Skeletal muscle tissue (tissue), 4 donors: ENCODE data around the gene S100A14. TPM values are rescaled to one million over a fixed set of nuclear protein-coding genes. Genes with fewer than 3 reads are reported as not detected.
A peak's percentile ranks its signal among the peaks of the same experiment; 100 is the strongest.

ENCODE experiments used
- H3K27ac ChIP-seq: one replicate; pipeline ENCODE4 v1.7.0; 2013; ENCODE audit warnings: mild to moderate bottlenecking, low read depth, low read length, inconsistent platforms
- H3K27me3 ChIP-seq, 3 donors: one replicate each; pipeline ENCODE4 v1.7.0; 2013; ENCODE audit warnings: low read length in 3 of 3; ENCODE audit not compliant: control insufficient read depth in 3 of 3, insufficient read depth in 3 of 3
- H3K36me3 ChIP-seq, 3 donors: one replicate each; pipeline ENCODE4 v1.7.0; 2013; ENCODE audit warnings: low read length in 3 of 3; ENCODE audit not compliant: control insufficient read depth in 3 of 3, insufficient read depth in 3 of 3
- H3K4me1 ChIP-seq, 3 donors: one replicate each; pipeline ENCODE4 v1.7.0; 2013; ENCODE audit warnings: low read length in 3 of 3, mild to moderate bottlenecking in 3 of 3; ENCODE audit not compliant: control insufficient read depth in 3 of 3, insufficient read depth in 3 of 3
- H3K4me3 ChIP-seq, 3 donors: one replicate each; pipeline ENCODE4 v1.7.0; 2013; ENCODE audit warnings: low read length in 3 of 3
- H3K9ac ChIP-seq, 3 donors: one replicate each; pipeline ENCODE4 v1.7.0; 2013; ENCODE audit warnings: low read length in 3 of 3, mild to moderate bottlenecking in 3 of 3, moderate library complexity in 2 of 3, low read depth in 1 of 3
- H3K9me3 ChIP-seq, 3 donors: one replicate each; pipeline ENCODE4 v1.7.0; 2013; ENCODE audit warnings: low read length in 3 of 3; ENCODE audit not compliant: control insufficient read depth in 3 of 3
- total RNA-seq: library from RNA; depleted of rRNA; stranded (reverse); fragments of >200 nt; gene quantifications from one replicate; pipeline ENCODE4 v1.2.3, GENCODE V29; 2014
- donor health status: Osteomylitis.

The S100A14 gene
- total RNA-seq, 1 donor from 2014 or later: not detected

DNA sequence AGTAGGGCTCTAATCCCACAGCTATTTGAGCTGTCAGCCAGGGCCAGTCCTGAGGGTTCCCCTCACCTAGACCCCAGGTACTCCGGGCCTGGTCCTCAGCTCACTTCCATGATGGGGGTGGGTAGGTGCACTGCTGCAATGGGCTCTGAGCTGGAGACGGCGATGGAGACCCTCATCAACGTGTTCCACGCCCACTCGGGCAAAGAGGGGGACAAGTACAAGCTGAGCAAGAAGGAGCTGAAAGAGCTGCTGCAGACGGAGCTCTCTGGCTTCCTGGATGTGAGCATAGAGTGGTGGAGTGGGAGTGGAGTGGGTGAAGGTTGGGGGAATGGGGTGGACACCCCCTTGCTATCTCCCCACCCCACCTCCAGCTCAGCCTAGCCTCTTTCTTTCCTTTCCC is 14.3 kb upstream of the S100A14 start:
- Histone ChIP-seq H3K27me3 (no peaks in the 10 kb centered on the region), H3K4me3 (peak overlapping the region; percentile 75 to 84 (median 75)), H3K9ac (peak overlapping the region; percentile 63 to 96 (median 85)), H3K4me1 (peaks cover 57 to 73% (median 60%) of the 10 kb centered on the region in 3 donors), H3K36me3 (peaks cover 2 to 12% (median 6%) of the 10 kb centered on the region in 3 donors), H3K9me3 (no peaks in the 10 kb centered on the region), H3K27ac (peak overlapping the region; percentile 91)

DNA sequence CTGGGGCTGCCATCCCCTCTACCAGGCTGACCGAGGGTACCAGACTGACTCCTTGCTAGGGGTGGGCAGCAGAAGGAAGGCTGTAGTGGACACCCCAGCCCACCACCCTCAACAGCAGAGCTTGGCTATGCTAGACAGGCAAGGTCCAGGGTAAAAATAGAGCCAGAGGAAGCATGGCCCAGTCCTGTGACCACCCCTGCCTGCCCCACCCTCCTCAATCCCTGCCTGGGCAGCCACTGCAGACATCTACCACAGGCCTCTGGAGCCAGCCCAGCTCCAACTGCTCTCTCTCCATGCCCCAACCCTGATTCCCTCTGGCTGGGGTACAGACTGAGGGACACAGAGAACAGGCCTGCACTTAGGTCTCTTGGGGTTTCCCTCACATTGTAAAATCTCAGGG is 13.8 kb upstream of the S100A14 start:
- H3K4me3 ChIP-seq: peak overlapping the region; percentile 75 to 88 (median 84)
- peaks cover 56 to 73% (median 60%) of the 10 kb centered on the region in 3 donors for H3K4me1 ChIP-seq
- H3K9me3 ChIP-seq: no peaks in the 10 kb centered on the region

DNA sequence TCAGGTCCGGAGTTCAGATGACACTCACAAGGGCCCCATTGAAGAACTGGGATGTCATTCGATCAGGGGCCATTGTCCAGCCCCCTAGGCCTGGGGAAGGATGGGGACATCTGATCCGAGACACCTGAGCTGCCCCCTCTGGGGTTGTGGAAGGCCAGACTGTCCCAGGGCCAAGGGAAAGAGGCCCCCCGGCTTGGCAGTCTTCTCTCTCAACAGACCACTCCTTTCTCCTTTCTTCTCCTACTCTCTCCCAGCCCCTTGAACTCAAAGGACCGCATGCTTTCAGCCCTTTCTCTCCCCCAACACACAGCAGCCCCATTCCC is 13.2 kb upstream of the S100A14 start:
- peaks cover 56 to 70% (median 62%) of the 10 kb centered on the region in 3 donors for H3K4me1 ChIP-seq
- H3K27me3 ChIP-seq: no peaks in the 10 kb centered on the region
- peak overlapping the region; percentile 75 to 88 (median 84) for H3K4me3 ChIP-seq
- H3K27ac ChIP-seq: peak overlapping the region; percentile 91
- H3K9me3 ChIP-seq: no peaks in the 10 kb centered on the region
- H3K9ac ChIP-seq: peak overlapping the region; percentile 83 to 96 (median 85)
- peaks cover 4 to 14% (median 6%) of the 10 kb centered on the region in 3 donors for H3K36me3 ChIP-seq

More for the DNA sequence above, 13.8 kb upstream of the S100A14 start:
- H3K9ac ChIP-seq: peak overlapping the region; percentile 83 to 96 (median 85)
- peak overlapping the region; percentile 91 for H3K27ac ChIP-seq
- H3K36me3 ChIP-seq: peaks cover 4 to 14% (median 6%) of the 10 kb centered on the region in 3 donors
- H3K27me3 ChIP-seq: no peaks in the 10 kb centered on the region

DNA sequence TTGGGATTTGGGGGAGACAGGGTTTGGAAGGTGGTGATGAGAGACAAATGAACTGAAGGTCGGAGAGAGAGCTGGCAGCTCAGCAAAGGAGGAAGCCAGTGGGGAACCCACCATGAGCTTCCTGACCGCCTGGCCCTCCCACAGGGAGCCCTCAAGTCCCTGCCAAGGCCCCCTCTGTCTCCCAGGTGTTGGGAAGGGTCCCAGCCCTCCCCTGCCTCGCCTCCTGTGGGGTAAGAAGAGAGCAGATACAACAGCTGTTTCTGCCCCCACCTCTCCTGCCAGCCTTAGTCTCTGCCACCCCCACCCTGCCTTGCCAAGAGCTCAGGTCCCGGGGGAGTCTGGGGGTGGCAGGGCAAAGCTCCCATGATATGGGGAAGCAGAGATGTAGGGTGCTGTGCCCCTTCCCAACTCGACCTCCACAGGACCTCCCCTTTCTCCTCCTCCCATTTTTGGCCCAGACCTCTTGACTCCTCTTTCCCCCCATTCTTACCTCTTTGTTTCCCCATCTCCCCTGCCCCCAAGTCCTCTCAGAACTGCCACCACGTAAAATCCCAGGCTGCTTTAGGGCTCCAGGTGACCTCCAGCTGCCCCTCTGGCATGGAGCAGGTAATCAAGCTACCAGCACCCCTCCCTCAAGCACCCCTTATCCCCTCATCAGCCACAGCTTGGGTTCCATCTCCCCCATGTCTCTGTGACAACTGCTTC is 12.7 kb upstream of the S100A14 start:
- Histone ChIP-seq H3K27me3 (no peaks in the 10 kb centered on the region), H3K27ac (peak overlapping the region; percentile 91), H3K4me3 (peak overlapping the region; percentile 75 to 88 (median 84)), H3K4me1 (peaks cover 56 to 69% (median 62%) of the 10 kb centered on the region in 3 donors), H3K9ac (peak overlapping the region; percentile 83 to 96 (median 85)), H3K9me3 (no peaks in the 10 kb centered on the region), H3K36me3 (peaks cover 4 to 14% (median 8%) of the 10 kb centered on the region in 3 donors)

DNA sequence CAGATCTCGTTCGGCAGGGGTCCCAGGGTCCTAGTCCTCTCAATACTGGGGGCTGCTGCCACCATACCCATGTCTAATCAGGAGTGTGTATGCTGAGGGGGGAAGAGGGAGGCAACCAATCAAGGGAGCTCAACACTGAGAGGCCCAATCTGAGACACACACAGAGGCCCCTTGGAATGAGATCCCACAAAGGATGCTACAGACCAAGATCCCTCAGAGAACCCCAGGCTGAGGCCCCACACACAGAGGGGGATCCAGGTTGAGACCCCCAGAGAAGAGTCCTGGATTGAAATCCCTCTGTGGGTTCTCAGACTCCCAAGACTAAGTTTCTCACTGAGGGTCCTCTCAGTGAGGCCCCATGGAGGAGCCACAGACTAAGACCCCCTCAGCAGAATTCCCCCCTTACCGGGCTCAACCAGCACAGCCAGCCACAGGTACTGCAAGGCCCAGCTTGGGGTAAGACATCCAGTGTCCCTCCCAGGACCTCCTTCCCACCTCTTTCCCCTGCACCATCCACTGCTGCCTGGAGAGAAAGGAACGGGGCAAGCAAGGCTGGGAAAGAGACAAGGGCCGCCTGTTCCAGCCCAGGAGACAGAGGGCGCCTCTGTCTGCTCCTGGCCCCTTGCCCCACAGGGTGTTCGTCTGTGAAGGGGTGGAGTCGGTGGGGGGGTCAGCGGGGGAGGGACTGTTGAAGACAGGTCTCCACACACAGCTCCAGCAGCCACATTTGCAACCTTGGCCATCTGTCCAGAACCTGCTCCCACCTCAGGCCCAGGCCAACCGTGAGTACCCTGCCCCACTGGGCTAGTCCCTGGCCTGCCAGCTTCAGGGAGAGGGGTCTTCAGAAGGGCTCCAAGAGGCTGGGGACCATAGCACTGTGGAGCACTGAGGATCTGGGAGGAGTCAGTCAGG is 11.8 kb upstream of the S100A14 start, which contains the start of gene S100A1:
S100A1 (plus strand) TSS at position 720 of the 912 bp plus-strand sequence. CDS start 2,088 bp downstream, outside the sequence.
- Histone ChIP-seq H3K27me3 (no peaks in the 10 kb centered on the region), H3K4me3 (peak within 1 kb of the TSS; percentile 75 to 88 (median 84)), H3K36me3 (peaks cover 4 to 15% (median 10%) of the 10 kb centered on the region in 3 donors), H3K27ac (peak within 1 kb of the TSS; percentile 91), H3K9ac (peak within 1 kb of the TSS; percentile 88 to 96 (median 92)), H3K9me3 (no peaks in the 10 kb centered on the region), H3K4me1 (peaks cover 50 to 64% (median 55%) of the 10 kb centered on the region in 3 donors)

DNA sequence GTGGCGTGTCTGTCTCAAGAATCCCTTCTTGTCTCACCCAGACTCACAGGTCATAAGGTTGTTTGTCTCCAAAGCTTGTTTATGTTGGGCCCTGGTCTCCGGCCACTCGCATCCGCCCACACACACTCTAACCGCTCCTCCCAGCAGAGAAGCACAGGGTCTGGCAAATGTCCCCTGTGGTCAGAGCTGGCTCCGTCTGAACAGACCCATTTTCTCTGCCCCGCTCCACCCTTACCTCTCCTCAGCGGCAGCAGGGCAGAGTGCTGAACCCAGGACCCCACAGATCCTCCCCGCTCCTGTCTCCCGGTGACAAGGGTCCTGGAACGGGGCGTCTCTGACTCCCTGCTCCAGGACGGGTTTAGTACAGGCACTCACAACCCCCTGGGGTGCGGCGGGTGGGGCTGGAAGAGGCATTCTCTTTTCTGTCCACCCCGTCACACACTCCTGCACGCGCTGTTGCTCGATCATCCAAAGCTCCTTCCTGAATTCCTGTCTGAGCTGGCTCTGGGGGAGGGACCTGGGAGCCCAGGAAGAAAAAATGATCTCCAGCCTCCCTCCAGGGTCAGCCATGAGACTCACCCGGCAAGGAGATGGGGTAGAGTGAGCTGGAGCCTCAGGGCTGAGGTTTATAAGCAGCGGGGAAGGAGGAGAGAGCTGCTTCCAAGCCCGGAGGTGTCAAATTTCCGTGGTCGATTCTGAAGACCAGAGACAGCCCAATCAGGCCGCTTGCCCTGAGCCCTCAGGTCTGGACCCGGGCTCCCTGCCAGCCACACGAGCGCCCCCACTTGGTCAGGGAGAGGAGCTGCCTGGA is 11.0 kb upstream of the S100A14 start, which contains the start of gene S100A13:
S100A13 (minus strand) TSS at position 602 of the 811 bp plus-strand sequence. CDS start 1,033 bp downstream, outside the sequence.
- Histone ChIP-seq H3K4me3 (peak within 1 kb of the TSS; percentile 75 to 88 (median 84)), H3K9ac (peak within 1 kb of the TSS; percentile 88 to 96 (median 92)), H3K9me3 (no peaks in the 10 kb centered on the region), H3K36me3 (peaks cover 4 to 11% (median 11%) of the 10 kb centered on the region in 3 donors), H3K4me1 (peaks cover 46 to 57% (median 50%) of the 10 kb centered on the region in 3 donors), H3K27me3 (no peaks in the 10 kb centered on the region), H3K27ac (peak within 1 kb of the TSS; percentile 91)

DNA sequence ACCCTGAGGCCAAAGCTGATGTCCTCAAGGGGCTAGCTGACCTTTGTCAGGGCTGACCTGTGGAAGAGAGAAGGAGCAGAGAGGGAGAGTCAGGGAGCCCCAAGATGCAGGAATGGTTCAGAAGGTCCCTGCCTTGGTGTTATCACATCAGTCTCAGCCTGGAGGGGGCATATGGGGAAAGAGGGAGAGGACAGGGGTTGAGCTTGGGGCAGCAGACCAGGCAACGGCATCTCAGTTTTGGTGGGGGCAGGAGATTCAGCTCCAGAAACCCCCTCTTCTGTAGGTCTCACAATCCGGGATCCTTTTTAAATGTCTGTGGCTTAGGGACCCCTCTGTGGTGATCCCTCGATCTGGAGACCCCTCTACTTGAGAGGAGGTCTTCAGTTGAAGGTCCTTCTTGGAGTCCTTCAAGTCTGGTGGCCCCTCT is 10.4 kb upstream of the S100A14 start:
- peaks cover 4 to 10% (median 7%) of the 10 kb centered on the region in 3 donors for H3K36me3 ChIP-seq
- peak overlapping the region; percentile 91 for H3K27ac ChIP-seq
- H3K4me3 ChIP-seq: peak overlapping the region; percentile 69 to 86 (median 81)
- no peaks in the 10 kb centered on the region for H3K9me3 ChIP-seq
- H3K27me3 ChIP-seq: no peaks in the 10 kb centered on the region
- H3K9ac ChIP-seq: peak overlapping the region; percentile 88 to 96 (median 92)
- H3K4me1 ChIP-seq: peaks cover 44 to 57% (median 49%) of the 10 kb centered on the region in 3 donors

DNA sequence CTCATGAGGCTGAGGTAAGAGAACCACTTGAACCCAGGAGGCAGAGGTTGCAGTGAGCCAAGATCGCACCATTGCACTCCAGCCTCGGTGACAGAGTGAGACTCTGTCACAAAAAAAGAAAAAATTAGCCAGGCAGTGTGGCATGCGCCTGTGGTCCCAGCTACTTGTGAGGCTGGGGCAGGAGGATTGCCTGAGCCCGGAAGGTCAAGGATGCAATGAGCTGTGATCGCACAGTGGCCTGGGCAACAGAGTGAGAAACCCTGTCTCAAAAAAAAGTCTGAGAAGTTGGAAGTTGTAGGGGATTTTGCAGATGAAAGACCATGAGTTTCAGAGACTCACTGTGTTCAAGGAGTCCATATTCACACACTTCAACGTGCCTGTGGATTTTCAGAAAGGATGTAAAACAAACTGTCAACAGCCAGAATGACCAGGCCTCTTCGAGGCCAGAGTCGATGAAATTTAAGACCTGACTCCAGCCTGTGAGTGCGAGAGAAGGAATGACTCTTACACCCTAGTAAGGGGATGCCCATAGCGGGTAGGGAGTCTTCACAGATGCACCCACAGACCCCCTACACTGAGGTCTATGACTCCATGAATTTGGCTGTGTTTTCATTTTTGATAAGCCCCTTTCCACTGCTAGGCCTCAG is 9.0 kb upstream of the S100A14 start:
- peaks cover 4 to 7% (median 5%) of the 10 kb centered on the region in 3 donors for H3K36me3 ChIP-seq
- H3K4me3 ChIP-seq: peak overlapping the region in 1 of 3 donors; percentile 35
- no peaks in the 10 kb centered on the region for H3K9me3 ChIP-seq
- no peak overlapping the region for H3K9ac ChIP-seq
- H3K27ac ChIP-seq: no peak overlapping the region
- H3K27me3 ChIP-seq: no peaks in the 10 kb centered on the region
- H3K4me1 ChIP-seq: peaks cover 30 to 44% (median 35%) of the 10 kb centered on the region in 3 donors
